Hematopoietic multipotent progenitor cell treated with erythropoietin and hydrocortisone succinate and interleukin-3 and kit ligand, for 8 days (in vitro differentiated cells): ENCODE results near the gene SPTBN5.

Source experiments
- DNase-seq: peaks from one replicate; pipeline ENCODE4 v3.0.0-alpha.2; 2015

Gene SPTBN5

GRCh38 chr15:41882689-41883483 lies 11.0 kb downstream of the SPTBN5 start:
- DNase-seq = no peak

- DNase-seq = no peak
These were observed 11.7 kb downstream of the SPTBN5 start for GRCh38 chr15:41881920-41882688.

GRCh38 chr15:41881550-41881919 lies 12.3 kb downstream of the SPTBN5 start:
- DNase-seq = no peak

- DNase-seq = no peak
These were observed 12.8 kb downstream of the SPTBN5 start for GRCh38 chr15:41881086-41881485.

- DNase-seq = no peak
These were observed 13.5 kb downstream of the SPTBN5 start for GRCh38 chr15:41880156-41880877.

- no peak for DNase-seq
These were observed 14.5 kb downstream of the SPTBN5 start for GRCh38 chr15:41879321-41879845.

- no peak for DNase-seq
These were observed 15.5 kb downstream of the SPTBN5 start for GRCh38 chr15:41878355-41878699.

GRCh38 chr15:41877631-41878354 lies 16.1 kb downstream of the SPTBN5 start:
- DNase-seq = no peak

- DNase-seq = no peak
These were observed 17.2 kb downstream of the SPTBN5 start for GRCh38 chr15:41876689-41877088.

- DNase-seq = no peak
These were observed 17.8 kb downstream of the SPTBN5 start for GRCh38 chr15:41876007-41876406.

- no peak for DNase-seq
These were observed 19.1 kb downstream of the SPTBN5 start for GRCh38 chr15:41874736-41875135.

- DNase-seq = no peak
These were observed 20.1 kb downstream of the SPTBN5 start for GRCh38 chr15:41873711-41874110.

GRCh38 chr15:41872166-41872747 lies 21.6 kb downstream of the SPTBN5 start:
- no peak for DNase-seq

GRCh38 chr15:41871175-41871905 lies 22.5 kb downstream of the SPTBN5 start:
- DNase-seq = no peak

GRCh38 chr15:41870689-41871081 lies 23.2 kb downstream of the SPTBN5 start:
- DNase-seq = no peak

GRCh38 chr15:41869770-41870688 lies 23.8 kb downstream of the SPTBN5 start:
- DNase-seq = no peak

- no peak for DNase-seq
These were observed 25.5 kb downstream of the SPTBN5 start for GRCh38 chr15:41868321-41868720.

- DNase-seq = no peak
These were observed 26.8 kb downstream of the SPTBN5 start for GRCh38 chr15:41866872-41867579.

GRCh38 chr15:41866263-41866703 lies 27.6 kb downstream of the SPTBN5 start:
- no peak for DNase-seq
